Activated T-helper 1 cell treated with anti-CD3 and anti-CD28 coated beads, Interleukin-12 subunit alpha, Interleukin-12 subunit beta, Interleukin-2, Interleukin-4 antibody, amounts not matched to agents 30 ng/mL and 10 ng/mL and 1 ng/mL, durations not matched to agents 14 hours and 24 hours and 36 hours (primary cell): Measurements from ENCODE around the gene RFX3. TPM values are rescaled to one million over a fixed set of nuclear protein-coding genes. Genes with fewer than 3 reads are reported as not detected.

Experiments
- DNase-seq: peaks from one replicate; pipeline ENCODE4 v3.0.0; 2021; ENCODE audit warnings: low spot score
- H3K27ac Mint-ChIP-seq: one replicate; pipeline ENCODE4 v1.8.0; 2021; ENCODE audit warnings: mild to moderate bottlenecking, mixed read lengths
- H3K27me3 Mint-ChIP-seq: one replicate; pipeline ENCODE4 v1.8.0; 2022; ENCODE audit warnings: mild to moderate bottlenecking, moderate library complexity, mixed read lengths; ENCODE audit not compliant: insufficient read depth
- H3K36me3 Mint-ChIP-seq: one replicate; pipeline ENCODE4 v1.8.0; 2021; ENCODE audit warnings: low read depth, mixed read lengths
- H3K4me1 Mint-ChIP-seq: one replicate; pipeline ENCODE4 v1.8.0; 2021; ENCODE audit warnings: low read depth, mixed read lengths
- H3K4me3 Mint-ChIP-seq: one replicate; pipeline ENCODE4 v1.8.0; 2021; ENCODE audit warnings: mild to moderate bottlenecking, moderate library complexity, mixed read lengths
- H3K9me3 Mint-ChIP-seq: one replicate; pipeline ENCODE4 v1.8.0; 2021; ENCODE audit warnings: mixed read lengths
- intact Hi-C: fragments of 100-400 bp; cut with micrococcal nuclease; formaldehyde crosslinking; loops from one replicate; pipeline ENCODE4 v1.15.1; 2024
- total RNA-seq: library from RNA; stranded (reverse); gene quantifications from 2 replicates; pipeline ENCODE4 v1.2.3, GENCODE V29; 2022

The RFX3 gene
- total RNA-seq, 1 donor from 2014 or later = 11.3 TPM

DNA sequence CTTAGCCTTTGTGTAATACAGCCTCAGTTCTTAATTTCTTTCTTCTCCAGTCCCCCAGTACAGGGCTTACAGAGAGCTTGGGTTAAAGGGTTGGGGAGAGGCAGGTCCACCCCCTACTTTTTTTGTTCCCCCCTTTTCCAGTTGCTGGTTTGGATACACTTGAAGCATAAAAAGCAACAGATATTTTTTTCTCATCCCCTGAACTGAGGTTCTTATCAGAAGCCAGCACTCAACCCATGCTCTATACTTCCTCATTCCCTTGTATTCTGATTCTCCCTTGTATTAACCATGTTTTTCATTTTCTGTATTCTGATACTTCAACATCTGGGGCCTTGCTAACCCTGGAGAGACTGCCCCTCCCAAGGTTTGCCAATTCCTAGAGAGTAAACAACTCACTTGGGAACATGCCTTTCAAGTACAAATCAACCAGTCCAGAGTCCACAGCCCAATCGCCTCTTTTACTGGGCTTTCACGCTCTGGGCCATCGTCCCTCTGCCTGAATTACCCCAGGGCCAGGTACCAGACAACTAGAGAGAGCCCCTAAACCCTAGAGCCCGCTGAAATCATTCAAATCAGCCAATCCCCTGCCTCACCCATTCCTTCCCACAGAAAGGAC, 348.5 kb downstream of the RFX3 start:
- H3K4me3 Mint-ChIP-seq = no peak overlapping the region
- intact Hi-C loops = no loop called here
- no peaks in the 10 kb centered on the region for H3K36me3 Mint-ChIP-seq
- DNase-seq = no peak
- no peaks in the 10 kb centered on the region for H3K9me3 Mint-ChIP-seq
- H3K4me1 Mint-ChIP-seq = no peaks in the 10 kb centered on the region
- H3K27me3 Mint-ChIP-seq = peaks cover 23% of the 10 kb centered on the region
- H3K27ac Mint-ChIP-seq = no peak overlapping the region

DNA sequence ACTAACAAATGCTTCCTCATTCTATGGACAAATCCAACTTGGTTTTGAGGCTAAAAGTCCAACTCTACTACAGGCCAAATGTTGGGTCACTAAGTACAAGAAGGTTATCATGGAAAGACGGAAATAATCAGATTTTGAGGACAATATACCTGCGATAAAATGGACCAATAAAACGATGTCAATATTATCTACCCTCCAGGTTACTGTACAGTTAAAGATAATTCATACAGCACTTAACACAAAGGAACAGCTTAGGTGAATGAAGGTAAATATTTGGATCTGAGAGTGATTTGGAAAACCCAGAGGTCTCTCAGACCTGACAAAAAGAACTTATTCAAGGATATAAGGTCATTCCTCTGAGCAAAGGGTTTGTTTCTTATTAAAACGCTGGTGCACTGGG, 352.4 kb downstream of the RFX3 start:
- Mint-ChIP-seq H3K27me3 (peaks cover 17% of the 10 kb centered on the region), H3K9me3 (no peaks in the 10 kb centered on the region), H3K36me3 (no peaks in the 10 kb centered on the region), H3K4me3 (no peak overlapping the region), H3K4me1 (no peaks in the 10 kb centered on the region), H3K27ac (no peak overlapping the region)
- intact Hi-C loops = no loop called here
- DNase-seq = no peak

DNA sequence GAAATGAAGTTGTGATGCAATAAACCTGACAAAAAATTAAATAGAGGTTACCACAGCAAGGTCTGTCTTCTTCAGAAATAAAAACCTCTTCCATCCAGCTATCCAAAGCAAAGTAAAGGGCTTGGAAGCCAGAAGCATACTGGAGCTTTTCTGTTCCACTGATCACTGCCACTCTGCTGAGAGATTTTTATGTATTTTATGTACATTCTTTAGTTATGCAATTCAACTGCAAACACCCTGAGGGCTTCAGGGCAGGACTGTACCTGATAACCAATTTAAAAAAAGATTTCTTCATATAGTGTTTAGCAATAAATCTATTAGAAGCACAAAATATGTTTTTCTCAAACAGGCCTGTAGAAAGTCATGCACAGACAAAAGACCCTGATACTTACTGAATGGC, 355.0 kb downstream of the RFX3 start:
- intact Hi-C loops = no loop called here
- no peaks in the 10 kb centered on the region for H3K36me3 Mint-ChIP-seq
- H3K4me3 Mint-ChIP-seq = no peak overlapping the region
- DNase-seq = no peak
- H3K4me1 Mint-ChIP-seq = no peaks in the 10 kb centered on the region
- no peak overlapping the region for H3K27ac Mint-ChIP-seq
- peaks cover 15% of the 10 kb centered on the region for H3K27me3 Mint-ChIP-seq
- H3K9me3 Mint-ChIP-seq = no peaks in the 10 kb centered on the region
